K562 (cell line): Measurements from ENCODE around the gene HRC. TPM values are rescaled to one million over a fixed set of nuclear protein-coding genes. Genes with fewer than 3 reads are reported as not detected.

ENCODE experiments used
- CBFA2T2 ChIP-seq: fragments of 450-650 bp; conservative IDR thresholded peaks from 2 replicates; pipeline ENCODE4 v1.6.1; 2017; ENCODE audit warnings: mild to moderate bottlenecking
- FOXA1 ChIP-seq: fragments of 450-650 bp; IDR thresholded peaks from 2 replicates; pipeline ENCODE4 v1.6.1; 2016; ENCODE audit warnings: mild to moderate bottlenecking, borderline replicate concordance
- FOXA3 ChIP-seq, 2 experiments: fragments of 450-650 bp in 1 of 2; sonication (generic) in 1 of 2; formaldehyde crosslinking; IDR thresholded peaks in 1 of 2; conservative IDR thresholded peaks in 1 of 2; 2 replicates each; pipeline versions ENCODE4 v1.4.0 to v1.8.0; 2020 to 2022; ENCODE audit warnings: mild to moderate bottlenecking in 2 of 2, missing genetic modification reagents in 1 of 2
- HLTF ChIP-seq: fragments of 450-650 bp; IDR thresholded peaks from 2 replicates; pipeline ENCODE4 v1.6.1; 2016
- MLLT1 ChIP-seq, 2 experiments: fragments of 450-650 bp; IDR thresholded peaks; 2 replicates each; pipeline ENCODE4 v1.6.1; 2016
- NFRKB ChIP-seq: fragments of 450-650 bp; IDR thresholded peaks from 2 replicates; pipeline ENCODE4 v1.6.1; 2016; ENCODE audit warnings: low read depth
- NRF1 ChIP-seq, 2 experiments: fragments of 450-650 bp; IDR thresholded peaks in 1 of 2; conservative IDR thresholded peaks in 1 of 2; 2 replicates each; pipeline ENCODE4 v1.6.1; 2014; ENCODE audit warnings: mild to moderate bottlenecking in 2 of 2
- OTX1 ChIP-seq: fragments of 450-650 bp; formaldehyde crosslinking; IDR thresholded peaks from 2 replicates; pipeline ENCODE4 v1.4.0; 2022; ENCODE audit warnings: mild to moderate bottlenecking
- POLR2B ChIP-seq: fragments of 450-650 bp; IDR thresholded peaks from 2 replicates; pipeline ENCODE4 v1.6.1; 2018; ENCODE audit warnings: low read depth; ENCODE audit not compliant: partially characterized antibody
- SUPT5H ChIP-seq: fragments of 450-650 bp; IDR thresholded peaks from 2 replicates; pipeline ENCODE4 v1.6.1; 2016
- ZBTB40 ChIP-seq, 2 experiments: fragments of 450-650 bp in 1 of 2; sonication (generic) in 1 of 2; formaldehyde crosslinking in 1 of 2; IDR thresholded peaks; 2 replicates each; pipeline versions ENCODE4 v1.7.1 to v1.9.0; 2016 to 2022; ENCODE audit warnings: inconsistent platforms in 1 of 2, mild to moderate bottlenecking in 1 of 2, missing genetic modification reagents in 1 of 2
- ZFP91 ChIP-seq: sonication (generic); formaldehyde crosslinking; IDR thresholded peaks from 2 replicates; pipeline ENCODE4 v1.8.0; 2022; ENCODE audit warnings: mild to moderate bottlenecking, missing genetic modification reagents
- ZNF280A ChIP-seq: fragments of 450-650 bp; IDR thresholded peaks from 2 replicates; pipeline ENCODE4 v1.6.1; 2018; ENCODE audit warnings: mild to moderate bottlenecking, low read depth; ENCODE audit not compliant: partially characterized antibody
- polyA plus RNA-seq, 8 experiments: library from polyadenylated mRNA; depleted of rRNA in 4 of 8; stranded (reverse) in 5 of 8; unstranded in 3 of 8; fragments of >200 nt; fragmentation: Nextera tagmentation in 2 of 8; fragmentation: Illumina TruSeq in 1 of 8; extraction: Ambion mirVana in 2 of 8; extraction: Trizol in 1 of 8; gene quantifications; 2 replicates each; pipeline versions ENCODE4 v1.2.1 to v1.2.3, GENCODE V29; 2011 to 2014; ENCODE audit warnings: inconsistent platforms in 1 of 8, missing spikeins in 1 of 8
- total RNA-seq, 7 experiments: library from RNA; depleted of rRNA in 6 of 7; stranded (reverse); fragments of >200 nt in 6 of 7; fragmentation: Illumina TruSeq in 2 of 7; extraction: Trizol in 2 of 7; gene quantifications; 2 replicates each; pipeline versions ENCODE4 v1.2.1 to v1.2.3, GENCODE V29; 2011 to 2021; ENCODE audit warnings: low replicate concordance in 1 of 7

HRC gene
- total and polyA plus RNA-seq, 9 of the 15 experiments (the other 6 are each of a cell fraction or from before 2014, with no cell fraction given) = 0.66 to 18.7 (median 13.1) TPM

- TF ChIP-seq ZBTB40 (IDR thresholded peaks at IDR 0.05) = peak; percentile 52
- TF ChIP-seq ZBTB40 (CRISPR knock-in tag; IDR thresholded peaks at IDR 0.05) = no peak
- peak; percentile 64 for TF ChIP-seq SUPT5H
- peak; percentile 64; the same call in 1 of the 2 replicates for TF ChIP-seq HLTF
- TF ChIP-seq MLLT1 (IDR thresholded peaks at IDR 0.05) = peak; percentile 47 to 72
- peak in 1 of 2 experiments; percentile 74; a peak in 1 of 4 replicates for TF ChIP-seq FOXA3 (CRISPR knock-in tag; conservative IDR thresholded peaks at IDR 0.05 in 1 of 2, IDR thresholded peaks at IDR 0.05 in 1 of 2)
- TF ChIP-seq NFRKB = peak; percentile 34; the same call in 1 of the 2 replicates
- no peak for TF ChIP-seq ZFP91
- TF ChIP-seq ZNF280A = peak; percentile 53
- no peak for TF ChIP-seq FOXA1
- TF ChIP-seq NRF1 (conservative IDR thresholded peaks at IDR 0.05 in 1 of 2, IDR thresholded peaks at IDR 0.05 in 1 of 2) = peak; percentile 84 to 87
- 0 out of 2 replicates have a peak, but pooled peaks have one; percentile 17 for TF ChIP-seq OTX1
- TF ChIP-seq CBFA2T2 = 0 out of 2 replicates have a peak, but pooled peaks have one; percentile 3
- peak; percentile 79 for TF ChIP-seq POLR2B
Observed at GRCh38 chr19:49128545-49129237, 26.5 kb downstream of the HRC start (continued).
